Heart right ventricle (tissue), 16 donors: ENCODE data around the gene NOP10. TPM values are rescaled to one million over a fixed set of nuclear protein-coding genes. Genes with fewer than 3 reads are reported as not detected.

Experiments
- ATAC-seq, 8 donors: fragments of 200-7000 bp; cut with Tn5 transposase; one replicate each; pipeline ENCODE4 v1.9.1; 2020; ENCODE audit warnings: mild to moderate bottlenecking in 8 of 8, moderate library complexity in 8 of 8, moderate number of reproducible peaks in 1 of 8
- DNase-seq, 2 donors: peaks; one replicate each; pipeline ENCODE4 v3.0.0-alpha.2; 2020
- H3K27ac ChIP-seq, 10 donors: fragments of 200-600 bp; sonication (generic) in 2 of 10; one replicate each; pipeline versions ENCODE4 v1.5.0 to v1.8.0; 2020 to 2022; ENCODE audit warnings: mild to moderate bottlenecking in 3 of 10
- H3K27me3 ChIP-seq, 7 donors: fragments of 200-600 bp; one replicate each; pipeline ENCODE4 v1.8.0; 2021 to 2022; ENCODE audit warnings: mild to moderate bottlenecking in 2 of 7
- H3K36me3 ChIP-seq, 9 donors: fragments of 200-600 bp; sonication (generic) in 1 of 9; one replicate each; pipeline versions ENCODE4 v1.5.0 to v1.8.0; 2020 to 2022; ENCODE audit warnings: mild to moderate bottlenecking in 2 of 9
- H3K4me1 ChIP-seq, 9 donors: fragments of 200-600 bp; sonication (generic) in 1 of 9; one replicate each; pipeline versions ENCODE4 v1.5.0 to v1.8.0; 2020 to 2022; ENCODE audit warnings: mild to moderate bottlenecking in 4 of 9
- H3K4me3 ChIP-seq, 10 donors: fragments of 200-600 bp; sonication (generic) in 2 of 10; one replicate each; pipeline versions ENCODE4 v1.5.0 to v1.8.0; 2020 to 2022; ENCODE audit warnings: mild to moderate bottlenecking in 7 of 10, moderate library complexity in 2 of 10
- H3K9me3 ChIP-seq, 11 donors: fragments of 200-600 bp in 10 of 11; sonication (generic) in 2 of 11; one replicate each; pipeline versions ENCODE4 v1.5.0 to v1.8.0; 2013 to 2022; ENCODE audit warnings: mild to moderate bottlenecking in 2 of 11, control low read depth in 1 of 11, moderate library complexity in 1 of 11
- WGBS, 2 donors: extraction: QIAGEN DNeasy Blood & Tissue Kit; methylation state at CpG; one replicate each; pipeline ENCODE4 v1.1.7; 2013; ENCODE audit warnings: inconsistent platforms in 1 of 2; 5-methylcytosine and 5-hydroxymethylcytosine counted together
- intact Hi-C, 10 donors: fragments of 100-400 bp; cut with DNase I; formaldehyde crosslinking; loops; one replicate each; pipeline versions ENCODE4 v1.11.1 to v1.14.2; 2022
- polyA plus RNA-seq, 2 donors: library from polyadenylated mRNA; stranded (reverse); fragments of 200-250 nt; gene quantifications; one replicate each; pipeline ENCODE4 v1.2.3, GENCODE V29; 2013
- total RNA-seq, 10 donors: library from RNA; stranded (reverse); fragmentation: NEBNext Ultra II Directional in 3 of 10; extraction: Animal tissue kit (Norgen Biotek cat#: 25700) in 3 of 10; gene quantifications; one replicate each; pipeline versions ENCODE4 v1.2.1 to v1.2.4, GENCODE V29; 2021 to 2023
- TF ChIP-seq, protein P1 (sequence below), 9 donors: fragments of 200-600 bp; sonication (generic) in 2 of 9; IDR thresholded peaks; one replicate each; pipeline versions ENCODE4 v1.5.0 to v1.8.0; 2021 to 2022; ENCODE audit warnings: antibody characterized with exemption in 9 of 9, mild to moderate bottlenecking in 5 of 9, moderate library complexity in 1 of 9
- donor health status: Arrhythmogenic right ventricular cardiomyopathy.
- donor health status: ischemic (EF 13 %, LVEDD 7.1; RV severe dilation, severe dysfunction).
- donor health status: healthy with polysubstance abuse.
- donor health status: DM: no; HTN: yes; CAD: no.
- donor health status: DM: no; HTN: no; CAD: no.
- donor health status: ischemic (EF 25% LVEDD 6.9; RV normal size, moderate dysfunction).
- donor health status: ischemic (EF 25% LVEDD 5.7; RV mildly dilated, moderate dysfunction).
- donor health status: healthy.
- donor health status: DM: yes; HTN: yes; CAD: no.
- donor health status: Ischemic cardiomyopathy.
- donor health status: ischemic (EF 35%, LVEDD 5.7; RV mildly dilated, moderate dysfunction).
- donor health status: nonischemic (EF 11% LVEDD 7.7; RV severe dilation, severe dysfunction).
- donor health status: DM: yes; HTN: yes; CAD: no.
- donor health status: PGD.
- donor health status: ischemic (EF 29% LVEDD 5.4; RV normal size, mild dysfunction).
- donor health status: nonischemic (EF 23%, LVEDD 6.1; RV moderate dilation, normal function).

Gene NOP10
- total and polyA plus RNA-seq, 12 donors = 92.3 to 410 (median 119) TPM

DNA sequence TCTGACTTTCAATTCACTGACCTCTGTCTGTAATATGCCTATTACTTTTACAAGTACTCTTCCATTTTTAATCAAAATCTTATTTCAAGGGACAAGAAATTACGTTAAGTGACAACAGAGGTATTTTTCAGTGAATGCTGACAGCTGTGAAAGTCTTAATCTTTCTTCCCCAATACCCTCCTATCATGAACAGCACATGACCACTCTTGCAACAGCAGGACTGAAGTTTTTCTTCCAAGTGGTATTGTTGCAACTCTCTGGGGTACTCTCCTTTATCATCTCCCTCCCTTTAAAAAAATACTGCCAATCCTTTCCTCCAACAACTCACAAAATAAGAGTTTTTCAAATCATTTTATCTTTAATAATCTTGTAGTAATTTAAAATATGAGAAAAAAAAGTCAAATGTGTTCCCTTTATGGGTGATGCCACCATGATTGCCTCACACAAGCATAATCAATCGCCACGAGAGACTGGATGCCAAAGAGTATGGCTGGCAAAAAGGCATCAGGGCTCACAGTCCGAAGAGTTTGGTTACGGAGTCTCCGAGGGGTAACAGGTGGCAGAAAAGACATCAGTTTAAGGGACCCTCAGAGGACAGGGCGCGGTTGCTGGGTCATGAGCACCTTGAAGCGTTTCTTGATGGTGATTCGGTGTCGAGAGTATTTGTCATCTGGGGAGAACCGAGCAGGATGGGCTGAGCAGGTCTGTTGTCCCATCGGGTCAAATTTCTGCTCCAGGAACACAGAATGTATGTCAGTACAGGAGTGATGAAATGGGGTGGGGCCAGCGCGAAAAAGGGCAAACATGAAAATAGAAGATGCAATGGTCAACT, 1.3 kb downstream of the NOP10 start:
- H3K36me3 ChIP-seq = peaks cover 0 to 35% (median 5%) of the 10 kb centered on the region in 9 donors
- H3K4me3 ChIP-seq = peak overlapping the region in 9 of 10 donors; percentile 56 to 92 (median 75)
- H3K9me3 ChIP-seq = no peaks in the 10 kb centered on the region
- H3K27me3 ChIP-seq = no peaks in the 10 kb centered on the region
- no peak for ATAC-seq
- H3K4me1 ChIP-seq = peaks cover 3 to 52% (median 25%) of the 10 kb centered on the region in 9 donors
- peak overlapping the region in 3 of 10 donors; percentile 87 to 94 (median 92) for H3K27ac ChIP-seq
- no peak for DNase-seq
- 92 to 94% methylated on average over 15 of the region's 15 CpGs for WGBS, 2 donors
- intact Hi-C loops = loop anchor here in 5 of 10 donors (2.0 to 10.0 kb wide), 4 partner anchors 25 to 243 kb away; partner anchors contain the start of genes LPCAT4 (in 3 of the 5), EMC4 (in 2 of the 5) and GOLGA8B (in 1 of the 5)
- TF ChIP-seq, protein P1, sequence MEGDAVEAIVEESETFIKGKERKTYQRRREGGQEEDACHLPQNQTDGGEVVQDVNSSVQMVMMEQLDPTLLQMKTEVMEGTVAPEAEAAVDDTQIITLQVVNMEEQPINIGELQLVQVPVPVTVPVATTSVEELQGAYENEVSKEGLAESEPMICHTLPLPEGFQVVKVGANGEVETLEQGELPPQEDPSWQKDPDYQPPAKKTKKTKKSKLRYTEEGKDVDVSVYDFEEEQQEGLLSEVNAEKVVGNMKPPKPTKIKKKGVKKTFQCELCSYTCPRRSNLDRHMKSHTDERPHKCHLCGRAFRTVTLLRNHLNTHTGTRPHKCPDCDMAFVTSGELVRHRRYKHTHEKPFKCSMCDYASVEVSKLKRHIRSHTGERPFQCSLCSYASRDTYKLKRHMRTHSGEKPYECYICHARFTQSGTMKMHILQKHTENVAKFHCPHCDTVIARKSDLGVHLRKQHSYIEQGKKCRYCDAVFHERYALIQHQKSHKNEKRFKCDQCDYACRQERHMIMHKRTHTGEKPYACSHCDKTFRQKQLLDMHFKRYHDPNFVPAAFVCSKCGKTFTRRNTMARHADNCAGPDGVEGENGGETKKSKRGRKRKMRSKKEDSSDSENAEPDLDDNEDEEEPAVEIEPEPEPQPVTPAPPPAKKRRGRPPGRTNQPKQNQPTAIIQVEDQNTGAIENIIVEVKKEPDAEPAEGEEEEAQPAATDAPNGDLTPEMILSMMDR (IDR thresholded peaks at IDR 0.05) = no peak

GRCh38 chr15:34339946-34340345, 3.0 kb downstream of the NOP10 start:
- no peaks in the 10 kb centered on the region for H3K9me3 ChIP-seq
- TF ChIP-seq, protein P1 (IDR thresholded peaks at IDR 0.05) = no peak
- H3K36me3 ChIP-seq = peaks cover 0 to 35% (median 5%) of the 10 kb centered on the region in 9 donors
- H3K27me3 ChIP-seq = no peaks in the 10 kb centered on the region
- WGBS, 2 donors = 92 to 95% methylated on average over 3 of the region's 3 CpGs
- H3K4me3 ChIP-seq = no peak overlapping the region
- ATAC-seq = no peak
- no peak overlapping the region for H3K27ac ChIP-seq
- peaks cover 7 to 67% (median 38%) of the 10 kb centered on the region in 9 donors for H3K4me1 ChIP-seq
- DNase-seq = no peak
- intact Hi-C loops = loop anchor here in 4 of 10 donors (2.0 to 10.0 kb wide), 5 partner anchors 21 to 245 kb away; partner anchors contain the start of genes EMC4 (in 1 of the 4) and GOLGA8B (in 1 of the 4)

GRCh38 chr15:34338347-34338746, 4.6 kb downstream of the NOP10 start:
- Histone ChIP-seq H3K27ac (peak overlapping the region in 7 of 10 donors; percentile 90 to 99 (median 96)), H3K4me1 (peaks cover 7 to 82% (median 47%) of the 10 kb centered on the region in 9 donors), H3K36me3 (peaks cover 0 to 35% (median 5%) of the 10 kb centered on the region in 9 donors), H3K4me3 (peak overlapping the region; percentile 79 to 95 (median 92)), H3K27me3 (no peaks in the 10 kb centered on the region), H3K9me3 (no peaks in the 10 kb centered on the region)
- intact Hi-C loops = loop anchor here in 2 of 10 donors (2.0 to 10.0 kb wide), 3 partner anchors 20 to 84 kb away; no protein-coding TSS in a partner anchor
- 73 to 77% methylated on average over 16 of the region's 16 CpGs for WGBS, 2 donors
- DNase-seq (no peak), ATAC-seq (no peak)
- TF ChIP-seq, protein P1 (IDR thresholded peaks at IDR 0.05) = no peak

GRCh38 chr15:34337557-34338306, 5.2 kb downstream of the NOP10 start, which contains the start of gene SLC12A6:
Gene SLC12A6 (minus strand): TSS chr15:34337781. CDS start chr15:34336680, 1,101 bp downstream.
- intact Hi-C loops = loop anchor here in 2 of 10 donors (1.0 to 10.0 kb wide), 4 partner anchors 19 to 112 kb away; partner anchors contain the start of gene EMC4 (in 1 of the 2)
- peak; percentile 94 to 98 (median 96) for ATAC-seq
- Histone ChIP-seq H3K27ac (peak within 1 kb of the TSS; percentile 83 to 99 (median 94)), H3K4me1 (peaks cover 7 to 86% (median 50%) of the 10 kb centered on the region in 9 donors), H3K27me3 (no peaks in the 10 kb centered on the region), H3K36me3 (peaks cover 0 to 35% (median 5%) of the 10 kb centered on the region in 9 donors), H3K9me3 (no peaks in the 10 kb centered on the region), H3K4me3 (peak within 1 kb of the TSS; percentile 79 to 95 (median 92))
- WGBS, 2 donors = 1% methylated on average over 74 to 78 of the region's 78 CpGs
- TF ChIP-seq, protein P1 (IDR thresholded peaks at IDR 0.05) = peak in 2 of 9 donors; percentile 8 to 11
- DNase-seq = peak; percentile 89 to 93
